Measurements from ENCODE around the gene KLF3.

DNA sequence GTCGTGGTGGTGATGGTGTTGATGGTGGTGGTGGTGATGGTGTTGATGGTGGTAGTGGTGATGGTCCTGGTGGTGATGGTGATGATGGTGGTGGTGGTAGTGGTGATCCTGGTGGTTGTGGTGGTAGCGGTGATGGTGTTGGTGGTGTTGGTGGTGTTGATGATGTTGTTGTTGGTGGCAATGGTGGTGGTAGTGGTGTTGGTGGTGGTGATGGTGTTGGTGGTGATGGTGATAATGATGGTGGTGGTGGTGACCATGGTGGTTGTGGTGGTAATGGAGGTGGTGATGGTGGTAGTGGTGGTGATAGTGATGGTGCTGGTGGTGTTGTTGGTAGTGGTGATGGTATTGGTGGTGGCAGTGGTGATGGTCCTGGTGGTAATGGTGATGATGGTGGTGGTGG lies 69.7 kb downstream of the KLF3 start:
- TF ChIP-seq, protein P1, sequence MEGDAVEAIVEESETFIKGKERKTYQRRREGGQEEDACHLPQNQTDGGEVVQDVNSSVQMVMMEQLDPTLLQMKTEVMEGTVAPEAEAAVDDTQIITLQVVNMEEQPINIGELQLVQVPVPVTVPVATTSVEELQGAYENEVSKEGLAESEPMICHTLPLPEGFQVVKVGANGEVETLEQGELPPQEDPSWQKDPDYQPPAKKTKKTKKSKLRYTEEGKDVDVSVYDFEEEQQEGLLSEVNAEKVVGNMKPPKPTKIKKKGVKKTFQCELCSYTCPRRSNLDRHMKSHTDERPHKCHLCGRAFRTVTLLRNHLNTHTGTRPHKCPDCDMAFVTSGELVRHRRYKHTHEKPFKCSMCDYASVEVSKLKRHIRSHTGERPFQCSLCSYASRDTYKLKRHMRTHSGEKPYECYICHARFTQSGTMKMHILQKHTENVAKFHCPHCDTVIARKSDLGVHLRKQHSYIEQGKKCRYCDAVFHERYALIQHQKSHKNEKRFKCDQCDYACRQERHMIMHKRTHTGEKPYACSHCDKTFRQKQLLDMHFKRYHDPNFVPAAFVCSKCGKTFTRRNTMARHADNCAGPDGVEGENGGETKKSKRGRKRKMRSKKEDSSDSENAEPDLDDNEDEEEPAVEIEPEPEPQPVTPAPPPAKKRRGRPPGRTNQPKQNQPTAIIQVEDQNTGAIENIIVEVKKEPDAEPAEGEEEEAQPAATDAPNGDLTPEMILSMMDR (conservative IDR thresholded peaks at IDR 0.05; ENCODE audit: low read depth, low read length), result no peak
- no peak for TF ChIP-seq POLR2A (IDR thresholded peaks at IDR 0.05; ENCODE audit: low read depth, low read length)
